Inflammatory macrophage treated with lipopolysaccharide for 4 hours (primary cell): Measurements from ENCODE around the gene PNMA6A.
"Not testable (repeated sequence)": the region's sequence is repeated elsewhere in the genome, so short reads cannot be mapped to it uniquely, and the experiment has no call there.

Experiments
- DNase-seq: peaks from one replicate; pipeline ENCODE4 v3.0.0-alpha.2; 2020

PNMA6A gene

GRCh38 chrX:153077437-153078135, 5.3 kb downstream of the PNMA6A start:
- DNase-seq, result not testable (repeated sequence)

- DNase-seq, result not testable (repeated sequence)
Measured at GRCh38 chrX:153083238-153083923, 11.1 kb downstream of the PNMA6A start.

GRCh38 chrX:153102418-153102817, 30.2 kb downstream of the PNMA6A start:
- DNase-seq, result no peak

GRCh38 chrX:153104959-153105358, 32.7 kb downstream of the PNMA6A start:
- not testable (repeated sequence) for DNase-seq

GRCh38 chrX:153106092-153106801, 34.0 kb downstream of the PNMA6A start:
- DNase-seq, result not testable (repeated sequence)

- DNase-seq, result not testable (repeated sequence)
Measured at GRCh38 chrX:153110735-153111134, 38.5 kb downstream of the PNMA6A start.

- DNase-seq, result not testable (repeated sequence)
Measured at GRCh38 chrX:153113851-153114250, 41.6 kb downstream of the PNMA6A start.

GRCh38 chrX:153117754-153118153, 45.5 kb downstream of the PNMA6A start:
- not testable (repeated sequence) for DNase-seq

- DNase-seq, result not testable (repeated sequence)
Measured at GRCh38 chrX:153120230-153120629, 48.0 kb downstream of the PNMA6A start.

- DNase-seq, result not testable (repeated sequence)
Measured at GRCh38 chrX:153123468-153123867, 51.2 kb downstream of the PNMA6A start.
